HCT116 (cell line): ENCODE results near the gene CCDC88C. TPM values are rescaled to one million over a fixed set of nuclear protein-coding genes. Genes with fewer than 3 reads are reported as not detected.

ENCODE experiments used
- ATAC-seq: fragments of 200-7000 bp; cut with Tn5 transposase; 2 replicates; pipeline ENCODE4 v1.9.1; 2020; ENCODE audit warnings: mild to moderate bottlenecking, moderate library complexity
- BruUV-seq: library from RNA; stranded (reverse); fragments of 400-500 nt; replicated peaks from 2 replicates; lab custom pipeline; 2021; lab: Mats Ljungman, UMichigan
- CTCF ChIA-PET: fragments of 300-600 bp; sonication (Branson Sonifier 250); formaldehyde crosslinking; loops from one replicate; lab custom pipeline; 2021; ENCODE audit warnings: antibody characterized with exemption; lab: Charles Lee
- POLR2A ChIA-PET: fragments of 300-600, 350-600 bp; sonication (Branson Sonifier 250); formaldehyde crosslinking; loops from one replicate; lab custom pipeline; 2021; ENCODE audit warnings: antibody characterized with exemption; lab: Charles Lee
- RAD21 ChIA-PET, 2 experiments: fragments of 300-600 bp; sonication (Branson Sonifier 250); formaldehyde crosslinking; loops; one replicate each; lab custom pipeline; 2023; ENCODE audit warnings: low total read pairs in 2 of 2; ENCODE audit not compliant: uncharacterized antibody in 2 of 2, unreplicated experiment in 2 of 2, low non-redundant PET in 1 of 2; lab: Charles Lee
- DNase-seq: peaks from one replicate; pipeline ENCODE4 v3.0.0-alpha.2; 2010; ENCODE audit warnings: low read depth, low spot score
- H2AFZ ChIP-seq: fragments of 200-600 bp; shearing (Covaris generic), sonication (generic); 2 replicates; pipeline ENCODE4 v1.6.1; 2017; ENCODE audit warnings: low read depth, mixed run types, mixed read lengths, antibody characterized with exemption, low read length; ENCODE audit not compliant: poor library complexity, severe bottlenecking
- H3K27ac ChIP-seq: 2 replicates; pipeline ENCODE4 v1.5.1; 2012; ENCODE audit warnings: low read depth, low read length
- H3K27me3 ChIP-seq: fragments of 200-600 bp; sonication (generic); 2 replicates; pipeline ENCODE4 v1.6.1; 2016; ENCODE audit warnings: mixed run types, low read length, mixed read lengths; ENCODE audit not compliant: insufficient read depth
- H3K36me3 ChIP-seq, 2 experiments: fragments of 200-500 bp in 1 of 2; fragments of 200-600 bp in 1 of 2; sonication (Bioruptor generic) in 1 of 2; sonication (generic) in 1 of 2; 2 replicates each; pipeline versions ENCODE4 v1.5.1 to v1.6.1; 2014 to 2016; ENCODE audit warnings: low read length in 2 of 2, inconsistent platforms in 1 of 2, mixed read lengths in 1 of 2, mixed run types in 1 of 2; ENCODE audit not compliant: insufficient read depth in 2 of 2, control insufficient read depth in 1 of 2
- H3K4me1 ChIP-seq, 2 experiments: fragments of 200-600 bp in 1 of 2; sonication (generic) in 1 of 2; 2 replicates each; pipeline versions ENCODE4 v1.5.1 to v1.6.1; 2012 to 2017; ENCODE audit warnings: low read length in 2 of 2, inconsistent platforms in 1 of 2, mild to moderate bottlenecking in 1 of 2, mixed read lengths in 1 of 2, mixed run types in 1 of 2, moderate library complexity in 1 of 2; ENCODE audit not compliant: insufficient read depth in 2 of 2, control insufficient read depth in 1 of 2
- H3K4me2 ChIP-seq: fragments of 200-600 bp; sonication (generic); 2 replicates; pipeline ENCODE4 v1.6.1; 2017; ENCODE audit warnings: mixed run types, low read length, mixed read lengths
- H3K4me3 ChIP-seq, 2 experiments: fragments of 200-600 bp in 1 of 2; sonication (generic) in 1 of 2; replicated peaks in 1 of 2; 2 replicates each; pipeline ENCODE4 v1.5.1; 2011 to 2016; ENCODE audit warnings: low read length in 2 of 2, control low read depth in 1 of 2, low read depth in 1 of 2, mild to moderate bottlenecking in 1 of 2, mixed read lengths in 1 of 2, mixed run types in 1 of 2
- H3K79me2 ChIP-seq: fragments of 200-600 bp; sonication (generic); 2 replicates; pipeline ENCODE4 v1.6.1; 2017; ENCODE audit warnings: mild to moderate bottlenecking, mixed run types, low read length, moderate library complexity, mixed read lengths; ENCODE audit not compliant: insufficient read depth
- H3K9ac ChIP-seq: fragments of 200-600 bp; sonication (generic); 2 replicates; pipeline ENCODE4 v1.6.1; 2016; ENCODE audit warnings: low read length, mixed read lengths
- H3K9me2 ChIP-seq: fragments of 200-600 bp; sonication (generic), shearing (Covaris generic); 2 replicates; pipeline ENCODE4 v1.6.1; 2017; ENCODE audit warnings: mixed run types, mild to moderate bottlenecking, moderate library complexity; ENCODE audit not compliant: insufficient read depth
- H3K9me3 ChIP-seq, 2 experiments: fragments of 200-500 bp in 1 of 2; fragments of 200-600 bp in 1 of 2; sonication (Bioruptor generic) in 1 of 2; sonication (generic) in 1 of 2; 2 replicates each; pipeline ENCODE4 v1.6.1; 2014 to 2017; ENCODE audit warnings: low read length in 2 of 2, mixed read lengths in 2 of 2, inconsistent platforms in 1 of 2, low read depth in 1 of 2, mild to moderate bottlenecking in 1 of 2, mixed run types in 1 of 2, moderate library complexity in 1 of 2; ENCODE audit not compliant: control insufficient read depth in 1 of 2, insufficient read depth in 1 of 2
- H4K20me1 ChIP-seq: fragments of 200-600 bp; sonication (generic), shearing (Covaris generic); 2 replicates; pipeline ENCODE4 v1.6.1; 2017; ENCODE audit warnings: mixed run types, mild to moderate bottlenecking, moderate library complexity; ENCODE audit not compliant: insufficient read depth
- CBX3 ChIP-seq: IDR thresholded peaks from 2 replicates; pipeline ENCODE4 v1.6.1; 2012; ENCODE audit warnings: low read depth
- ELF1 ChIP-seq: IDR thresholded peaks from 2 replicates; pipeline ENCODE4 v1.6.1; 2012; ENCODE audit warnings: low read depth, borderline replicate concordance
- EZH2 ChIP-seq: fragments of 200-600 bp; sonication (generic); IDR thresholded peaks from 2 replicates; pipeline ENCODE4 v1.6.1; 2017; ENCODE audit warnings: antibody characterized with exemption, mixed run types
- FOSL1 ChIP-seq: IDR thresholded peaks from 2 replicates; pipeline ENCODE4 v1.6.1; 2012; ENCODE audit warnings: low read depth
- JUND ChIP-seq: IDR thresholded peaks from 2 replicates; pipeline ENCODE4 v1.6.1; 2012
- POLR2A ChIP-seq: IDR thresholded peaks from 2 replicates; pipeline ENCODE4 v1.7.0; 2011; ENCODE audit warnings: borderline replicate concordance; ENCODE audit not compliant: insufficient read depth, insufficient read length; ENCODE audit errors: extremely low read depth
- POLR2AphosphoS5 ChIP-seq: IDR thresholded peaks from 2 replicates; pipeline ENCODE4 v1.6.1; 2011; ENCODE audit warnings: mild to moderate bottlenecking, low read depth, low read length, moderate library complexity
- RAD21 ChIP-seq: IDR thresholded peaks from 2 replicates; pipeline ENCODE4 v1.6.1; 2012; ENCODE audit warnings: low read depth, mild to moderate bottlenecking
- SIN3A ChIP-seq: IDR thresholded peaks from 2 replicates; pipeline ENCODE4 v1.6.1; 2012; ENCODE audit warnings: low read depth
- SP1 ChIP-seq: IDR thresholded peaks from 2 replicates; pipeline ENCODE4 v1.6.1; 2012; ENCODE audit warnings: low read depth
- TCF7L2 ChIP-seq: IDR thresholded peaks from 2 replicates; pipeline ENCODE4 v1.7.0; 2011; ENCODE audit warnings: borderline replicate concordance, inconsistent platforms; ENCODE audit not compliant: insufficient read depth, insufficient read length; ENCODE audit errors: extremely low read depth
- YY1 ChIP-seq: IDR thresholded peaks from 2 replicates; pipeline ENCODE4 v1.6.1; 2011; ENCODE audit warnings: low read length, low read depth, moderate library complexity, mild to moderate bottlenecking; ENCODE audit not compliant: insufficient replicate concordance; ENCODE audit errors: extremely low read depth
- ZFX ChIP-seq: fragments of 450-650 bp; IDR thresholded peaks from 2 replicates; pipeline ENCODE4 v1.6.1; 2017
- ZNF274 ChIP-seq: fragments of 200-500 bp; sonication (Bioruptor generic); IDR thresholded peaks from 2 replicates; pipeline ENCODE4 v1.6.1; 2014; ENCODE audit warnings: mild to moderate bottlenecking, low read depth, low read length, inconsistent platforms
- intact Hi-C: fragments of 100-400 bp; cut with micrococcal nuclease; formaldehyde crosslinking; loops from 2 replicates; pipeline ENCODE4 v1.10.0; 2022
- total RNA-seq: library from RNA; stranded (reverse); gene quantifications from one replicate; pipeline ENCODE4 v1.2.1, GENCODE V29; 2021; ENCODE audit not compliant: unreplicated experiment
- TF ChIP-seq, protein P1 (sequence below): IDR thresholded peaks from 2 replicates; pipeline ENCODE4 v1.6.1; 2011; ENCODE audit warnings: mild to moderate bottlenecking, low read length, moderate library complexity; ENCODE audit not compliant: insufficient replicate concordance; ENCODE audit errors: extremely low read depth
- TF ChIP-seq, protein P2 (sequence below): IDR thresholded peaks from 2 replicates; pipeline ENCODE4 v1.6.1; 2012
- TF ChIP-seq, protein P3 (sequence below): IDR thresholded peaks from 2 replicates; pipeline ENCODE4 v1.6.1; 2012; ENCODE audit warnings: low read depth
- TF ChIP-seq, protein P4 (sequence below), 3 experiments: fragments of 200-600 bp in 1 of 3; sonication (generic) in 1 of 3; IDR thresholded peaks in 2 of 3; conservative IDR thresholded peaks in 1 of 3; 2 replicates each; pipeline ENCODE4 v1.5.1; 2012 to 2017; ENCODE audit warnings: low read depth in 2 of 3, low read length in 2 of 3, antibody characterized with exemption in 1 of 3, borderline replicate concordance in 1 of 3, control low read depth in 1 of 3, mild to moderate bottlenecking in 1 of 3, mixed read lengths in 1 of 3, mixed run types in 1 of 3, moderate library complexity in 1 of 3; ENCODE audit not compliant: insufficient read depth in 1 of 3

CCDC88C gene
- total RNA-seq, 1 experiment from 2014 or later: 20.8 TPM

DNA sequence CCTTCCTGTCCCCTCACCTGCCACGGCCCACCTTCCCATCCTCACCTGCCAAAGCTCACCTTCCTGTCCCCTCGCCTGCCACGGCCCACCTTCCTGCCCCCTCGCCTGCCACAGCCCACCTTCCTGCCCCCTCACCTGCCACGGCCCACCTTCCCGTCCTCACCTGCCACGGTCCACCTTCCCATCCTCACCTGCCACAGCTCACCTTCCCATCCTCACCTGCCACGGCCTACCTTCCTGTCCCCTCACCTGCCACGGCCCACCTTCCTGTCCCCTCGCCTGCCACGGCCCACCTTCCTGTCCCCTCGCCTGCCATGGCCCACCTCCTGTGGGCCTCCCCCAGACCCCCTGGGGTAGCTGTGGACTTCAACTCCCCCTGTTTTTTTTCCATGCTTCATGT, 124.3 kb downstream of the CCDC88C start:
- Histone ChIP-seq H3K27ac (no peak overlapping the region), H2AFZ (no peak overlapping the region), H4K20me1 (no peaks in the 10 kb centered on the region), H3K4me1 (no peaks in the 10 kb centered on the region), H3K9me3 (no peaks in the 10 kb centered on the region), H3K36me3 (no peaks in the 10 kb centered on the region; a peak in 3 of 4 replicates), H3K27me3 (no peaks in the 10 kb centered on the region), H3K79me2 (no peaks in the 10 kb centered on the region), H3K9me2 (no peaks in the 10 kb centered on the region), H3K9ac (no peak overlapping the region), H3K4me3 (no peak overlapping the region), H3K4me2 (no peak overlapping the region)
- ATAC-seq (no peak), DNase-seq (no peak)
- POLR2A ChIA-PET: interaction anchor here (0.6 kb wide), 1 partner anchor 323 kb away, joined by 3 read pairs; no protein-coding TSS in a partner anchor
- BruUV-seq: no TSS peak
- intact Hi-C loops: no loop called here
- RAD21 ChIA-PET: no interaction called here
- TF ChIP-seq EZH2: no peak
- no peak for TF ChIP-seq ELF1
- TF ChIP-seq ZFX: no peak
- TF ChIP-seq POLR2AphosphoS5: no peak
- TF ChIP-seq TCF7L2: no peak
- no peak for TF ChIP-seq RAD21
- TF ChIP-seq SIN3A: no peak
- no peak for TF ChIP-seq ZNF274
- TF ChIP-seq POLR2A: no peak
- no peak for TF ChIP-seq FOSL1
- TF ChIP-seq, protein P1, sequence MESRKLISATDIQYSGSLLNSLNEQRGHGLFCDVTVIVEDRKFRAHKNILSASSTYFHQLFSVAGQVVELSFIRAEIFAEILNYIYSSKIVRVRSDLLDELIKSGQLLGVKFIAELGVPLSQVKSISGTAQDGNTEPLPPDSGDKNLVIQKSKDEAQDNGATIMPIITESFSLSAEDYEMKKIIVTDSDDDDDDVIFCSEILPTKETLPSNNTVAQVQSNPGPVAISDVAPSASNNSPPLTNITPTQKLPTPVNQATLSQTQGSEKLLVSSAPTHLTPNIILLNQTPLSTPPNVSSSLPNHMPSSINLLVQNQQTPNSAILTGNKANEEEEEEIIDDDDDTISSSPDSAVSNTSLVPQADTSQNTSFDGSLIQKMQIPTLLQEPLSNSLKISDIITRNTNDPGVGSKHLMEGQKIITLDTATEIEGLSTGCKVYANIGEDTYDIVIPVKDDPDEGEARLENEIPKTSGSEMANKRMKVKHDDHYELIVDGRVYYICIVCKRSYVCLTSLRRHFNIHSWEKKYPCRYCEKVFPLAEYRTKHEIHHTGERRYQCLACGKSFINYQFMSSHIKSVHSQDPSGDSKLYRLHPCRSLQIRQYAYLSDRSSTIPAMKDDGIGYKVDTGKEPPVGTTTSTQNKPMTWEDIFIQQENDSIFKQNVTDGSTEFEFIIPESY: no peak
- no peak for TF ChIP-seq SP1
- TF ChIP-seq CBX3: no peak
- TF ChIP-seq JUND: no peak
- TF ChIP-seq, protein P2, sequence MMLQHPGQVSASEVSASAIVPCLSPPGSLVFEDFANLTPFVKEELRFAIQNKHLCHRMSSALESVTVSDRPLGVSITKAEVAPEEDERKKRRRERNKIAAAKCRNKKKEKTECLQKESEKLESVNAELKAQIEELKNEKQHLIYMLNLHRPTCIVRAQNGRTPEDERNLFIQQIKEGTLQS: no peak
- TF ChIP-seq, protein P3, sequence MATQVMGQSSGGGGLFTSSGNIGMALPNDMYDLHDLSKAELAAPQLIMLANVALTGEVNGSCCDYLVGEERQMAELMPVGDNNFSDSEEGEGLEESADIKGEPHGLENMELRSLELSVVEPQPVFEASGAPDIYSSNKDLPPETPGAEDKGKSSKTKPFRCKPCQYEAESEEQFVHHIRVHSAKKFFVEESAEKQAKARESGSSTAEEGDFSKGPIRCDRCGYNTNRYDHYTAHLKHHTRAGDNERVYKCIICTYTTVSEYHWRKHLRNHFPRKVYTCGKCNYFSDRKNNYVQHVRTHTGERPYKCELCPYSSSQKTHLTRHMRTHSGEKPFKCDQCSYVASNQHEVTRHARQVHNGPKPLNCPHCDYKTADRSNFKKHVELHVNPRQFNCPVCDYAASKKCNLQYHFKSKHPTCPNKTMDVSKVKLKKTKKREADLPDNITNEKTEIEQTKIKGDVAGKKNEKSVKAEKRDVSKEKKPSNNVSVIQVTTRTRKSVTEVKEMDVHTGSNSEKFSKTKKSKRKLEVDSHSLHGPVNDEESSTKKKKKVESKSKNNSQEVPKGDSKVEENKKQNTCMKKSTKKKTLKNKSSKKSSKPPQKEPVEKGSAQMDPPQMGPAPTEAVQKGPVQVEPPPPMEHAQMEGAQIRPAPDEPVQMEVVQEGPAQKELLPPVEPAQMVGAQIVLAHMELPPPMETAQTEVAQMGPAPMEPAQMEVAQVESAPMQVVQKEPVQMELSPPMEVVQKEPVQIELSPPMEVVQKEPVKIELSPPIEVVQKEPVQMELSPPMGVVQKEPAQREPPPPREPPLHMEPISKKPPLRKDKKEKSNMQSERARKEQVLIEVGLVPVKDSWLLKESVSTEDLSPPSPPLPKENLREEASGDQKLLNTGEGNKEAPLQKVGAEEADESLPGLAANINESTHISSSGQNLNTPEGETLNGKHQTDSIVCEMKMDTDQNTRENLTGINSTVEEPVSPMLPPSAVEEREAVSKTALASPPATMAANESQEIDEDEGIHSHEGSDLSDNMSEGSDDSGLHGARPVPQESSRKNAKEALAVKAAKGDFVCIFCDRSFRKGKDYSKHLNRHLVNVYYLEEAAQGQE: no peak
- TF ChIP-seq, protein P4, sequence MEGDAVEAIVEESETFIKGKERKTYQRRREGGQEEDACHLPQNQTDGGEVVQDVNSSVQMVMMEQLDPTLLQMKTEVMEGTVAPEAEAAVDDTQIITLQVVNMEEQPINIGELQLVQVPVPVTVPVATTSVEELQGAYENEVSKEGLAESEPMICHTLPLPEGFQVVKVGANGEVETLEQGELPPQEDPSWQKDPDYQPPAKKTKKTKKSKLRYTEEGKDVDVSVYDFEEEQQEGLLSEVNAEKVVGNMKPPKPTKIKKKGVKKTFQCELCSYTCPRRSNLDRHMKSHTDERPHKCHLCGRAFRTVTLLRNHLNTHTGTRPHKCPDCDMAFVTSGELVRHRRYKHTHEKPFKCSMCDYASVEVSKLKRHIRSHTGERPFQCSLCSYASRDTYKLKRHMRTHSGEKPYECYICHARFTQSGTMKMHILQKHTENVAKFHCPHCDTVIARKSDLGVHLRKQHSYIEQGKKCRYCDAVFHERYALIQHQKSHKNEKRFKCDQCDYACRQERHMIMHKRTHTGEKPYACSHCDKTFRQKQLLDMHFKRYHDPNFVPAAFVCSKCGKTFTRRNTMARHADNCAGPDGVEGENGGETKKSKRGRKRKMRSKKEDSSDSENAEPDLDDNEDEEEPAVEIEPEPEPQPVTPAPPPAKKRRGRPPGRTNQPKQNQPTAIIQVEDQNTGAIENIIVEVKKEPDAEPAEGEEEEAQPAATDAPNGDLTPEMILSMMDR (IDR thresholded peaks at IDR 0.05 in 2 of 3, conservative IDR thresholded peaks at IDR 0.05 in 1 of 3; ENCODE audit: borderline replicate concordance in 1 of 3, insufficient read depth in 1 of 3, low read depth in 2 of 3, low read length in 2 of 3): no peak
- TF ChIP-seq YY1: no peak
- CTCF ChIA-PET: no interaction called here
